ENCODE data around the gene HAGHL. TPM values are rescaled to one million over a fixed set of nuclear protein-coding genes. Genes with fewer than 3 reads are reported as not detected.
A peak's percentile ranks its signal among the peaks of the same experiment; 100 is the strongest.

HAGHL gene, protein sequence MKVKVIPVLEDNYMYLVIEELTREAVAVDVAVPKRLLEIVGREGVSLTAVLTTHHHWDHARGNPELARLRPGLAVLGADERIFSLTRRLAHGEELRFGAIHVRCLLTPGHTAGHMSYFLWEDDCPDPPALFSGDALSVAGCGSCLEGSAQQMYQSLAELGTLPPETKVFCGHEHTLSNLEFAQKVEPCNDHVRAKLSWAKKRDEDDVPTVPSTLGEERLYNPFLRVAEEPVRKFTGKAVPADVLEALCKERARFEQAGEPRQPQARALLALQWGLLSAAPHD
- polyA plus RNA-seq (2013, experiment 1 of 2; ENCODE audit: insufficient read length), result 11.4 TPM
- 10.8 TPM for polyA plus RNA-seq (2013, experiment 2 of 2; ENCODE audit: insufficient read length)

DNA sequence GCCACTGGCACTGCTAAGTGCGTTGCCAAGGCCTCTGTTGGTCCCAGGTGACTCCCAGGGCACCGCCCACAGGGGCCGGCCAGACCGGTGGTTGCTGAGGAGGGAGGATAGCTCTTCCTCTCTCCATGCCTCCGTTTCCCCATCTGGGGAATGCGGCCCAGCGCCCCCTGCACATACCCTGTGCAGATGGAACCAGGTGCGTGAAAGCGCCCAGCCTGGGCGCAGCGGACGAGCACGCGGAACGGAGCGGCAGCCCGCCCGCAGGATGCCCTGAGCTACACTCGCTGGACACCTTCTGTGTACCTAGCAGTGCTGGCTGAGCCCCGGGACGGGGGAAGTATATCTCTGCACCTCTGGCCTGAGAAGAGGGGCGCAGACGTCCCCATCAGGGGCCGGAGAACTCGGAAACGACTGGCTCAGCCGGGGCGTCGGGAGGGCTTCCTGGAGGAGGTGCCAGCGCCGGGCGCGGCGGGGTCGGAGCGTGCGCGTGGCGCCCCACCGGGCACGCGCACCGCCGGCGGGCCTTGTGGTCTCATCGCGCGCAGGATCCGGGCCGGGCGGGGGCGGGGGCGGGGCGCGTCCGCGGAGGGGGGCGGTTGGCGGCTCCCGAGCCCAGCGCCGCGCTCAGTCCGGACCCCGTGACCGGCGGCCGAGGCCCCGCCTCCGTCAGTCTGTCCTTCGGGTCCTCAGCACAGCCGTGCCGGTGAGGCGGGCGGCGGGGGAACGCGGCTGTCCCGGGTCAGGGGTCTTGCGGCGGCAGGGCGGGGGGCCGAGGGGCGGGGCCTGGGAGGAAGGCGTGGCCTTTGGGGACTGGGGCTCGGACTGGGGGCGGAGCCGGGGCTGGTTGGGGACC, at the start of gene HAGHL, which contains the start of gene CCDC78:
TSS of gene HAGHL (plus strand) at position 669 of the 853 bp plus-strand sequence. CDS start 404 bp downstream, outside the sequence.
TSS of gene CCDC78 (minus strand) at position 6 of the 853 bp plus-strand sequence. CDS start 76 bp downstream, outside the sequence.
- peak; percentile 41 for DNase-seq

DNA sequence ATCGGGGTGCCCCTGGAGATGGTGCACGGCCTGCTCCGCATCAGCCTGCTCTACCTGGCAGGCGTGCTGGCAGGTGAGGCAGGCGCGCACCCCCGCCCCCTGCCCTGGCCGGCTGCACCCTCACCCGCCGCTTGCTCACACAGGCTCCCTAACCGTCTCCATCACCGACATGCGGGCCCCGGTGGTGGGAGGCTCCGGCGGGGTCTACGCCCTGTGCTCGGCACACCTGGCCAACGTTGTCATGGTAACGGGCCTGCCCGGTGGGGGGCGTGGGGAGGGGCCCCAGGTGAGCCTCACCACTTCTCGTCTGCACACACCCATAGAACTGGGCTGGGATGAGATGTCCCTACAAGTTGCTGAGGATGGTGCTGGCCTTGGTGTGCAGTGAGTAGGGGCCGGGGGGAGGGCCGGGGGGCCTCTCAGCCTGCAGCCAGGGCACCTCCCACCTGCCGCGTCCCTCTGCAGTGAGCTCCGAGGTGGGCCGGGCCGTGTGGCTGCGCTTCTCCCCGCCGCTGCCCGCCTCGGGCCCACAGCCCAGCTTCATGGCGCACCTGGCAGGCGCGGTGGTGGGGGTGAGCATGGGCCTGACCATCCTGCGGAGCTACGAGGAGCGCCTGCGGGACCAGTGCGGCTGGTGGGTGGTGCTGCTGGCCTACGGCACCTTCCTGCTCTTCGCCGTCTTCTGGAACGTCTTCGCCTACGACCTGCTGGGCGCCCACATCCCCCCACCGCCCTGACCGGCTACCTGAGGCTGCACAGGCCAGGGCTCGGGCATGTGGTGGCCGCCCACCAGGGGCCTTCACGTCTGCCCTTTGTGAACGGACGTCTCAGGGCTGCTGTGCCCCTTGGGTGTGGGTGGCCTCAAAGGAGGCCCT, 49.4 kb upstream of the HAGHL start:
- DNase-seq, result no peak

DNA sequence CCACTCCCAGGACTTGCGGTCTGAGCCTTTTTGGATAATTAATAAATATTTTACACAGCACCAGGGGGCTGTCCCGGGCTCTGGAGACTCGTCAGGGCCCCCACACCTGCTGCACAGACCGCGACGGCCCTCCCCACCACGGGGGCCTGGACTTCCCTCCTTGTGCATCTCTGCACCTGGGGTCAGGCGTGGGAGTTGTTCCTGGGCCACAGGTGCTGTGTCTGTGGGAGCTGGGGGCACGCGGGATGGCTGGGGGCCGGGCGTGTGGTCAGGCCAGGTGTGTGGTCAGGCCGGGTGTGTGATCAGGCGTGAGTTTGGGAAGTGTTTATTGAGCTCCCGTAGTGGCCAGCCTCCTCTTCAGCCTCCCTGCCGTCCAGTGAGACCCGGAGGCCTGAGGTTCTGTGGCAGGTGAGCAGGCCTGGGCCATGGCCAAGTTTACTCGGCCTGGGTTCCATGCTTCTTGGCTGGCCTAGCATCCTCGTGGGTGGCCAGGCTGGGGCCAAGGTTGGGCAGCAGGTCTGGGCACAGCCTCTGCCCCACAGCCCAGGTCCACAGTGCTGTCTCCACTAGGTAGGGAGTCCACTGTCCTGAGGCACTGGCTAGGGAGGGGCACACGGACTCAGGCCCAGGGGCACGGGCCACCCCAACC, 48.6 kb upstream of the HAGHL start:
- no peak for DNase-seq

DNA sequence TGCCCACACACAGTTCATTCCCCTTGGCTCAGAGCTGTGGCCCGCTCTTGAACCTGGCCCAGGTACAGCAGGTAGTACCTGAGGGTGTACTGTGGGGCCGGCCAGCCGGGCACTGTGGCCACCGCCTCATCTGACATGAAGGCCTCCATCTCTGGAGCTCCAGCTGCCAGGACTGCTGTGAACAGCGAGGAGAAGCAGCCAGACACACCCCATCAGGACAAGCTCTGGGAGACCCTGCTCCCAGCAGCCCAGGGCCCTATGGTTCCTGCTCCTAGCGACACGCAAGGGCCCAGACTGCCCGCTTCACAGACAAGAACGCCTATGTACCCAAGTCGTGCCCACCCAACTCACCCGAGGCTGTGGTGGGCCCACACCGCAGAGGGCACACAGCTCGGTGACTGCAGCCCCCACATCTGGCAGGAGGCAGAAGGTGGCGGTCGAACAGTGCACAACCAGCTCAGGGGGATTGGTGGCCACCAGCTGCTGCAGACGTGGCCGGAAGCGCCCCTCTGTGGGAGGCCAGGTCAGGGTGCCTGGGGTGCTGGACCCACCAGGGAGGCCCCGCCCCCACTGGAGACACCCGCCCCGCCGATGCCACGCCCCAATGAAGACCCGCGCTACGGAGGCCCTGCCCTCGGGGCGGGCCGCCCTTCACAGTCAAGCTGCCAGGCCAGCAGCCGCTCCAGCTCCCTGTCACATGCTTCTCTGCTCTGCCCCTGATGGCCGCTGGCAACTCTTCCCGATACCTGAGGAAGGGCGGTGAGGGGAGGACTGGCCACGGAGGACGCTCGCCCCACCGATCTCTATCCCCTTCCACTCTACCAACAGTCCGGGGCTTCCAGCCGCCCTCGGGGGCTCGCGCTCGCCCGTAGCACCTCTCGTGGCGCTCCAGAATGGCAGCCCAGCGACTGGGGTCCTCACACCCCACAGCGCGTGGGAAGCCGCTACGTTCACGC, 47.8 kb upstream of the HAGHL start:
- DNase-seq, result peak; percentile 55

DNA sequence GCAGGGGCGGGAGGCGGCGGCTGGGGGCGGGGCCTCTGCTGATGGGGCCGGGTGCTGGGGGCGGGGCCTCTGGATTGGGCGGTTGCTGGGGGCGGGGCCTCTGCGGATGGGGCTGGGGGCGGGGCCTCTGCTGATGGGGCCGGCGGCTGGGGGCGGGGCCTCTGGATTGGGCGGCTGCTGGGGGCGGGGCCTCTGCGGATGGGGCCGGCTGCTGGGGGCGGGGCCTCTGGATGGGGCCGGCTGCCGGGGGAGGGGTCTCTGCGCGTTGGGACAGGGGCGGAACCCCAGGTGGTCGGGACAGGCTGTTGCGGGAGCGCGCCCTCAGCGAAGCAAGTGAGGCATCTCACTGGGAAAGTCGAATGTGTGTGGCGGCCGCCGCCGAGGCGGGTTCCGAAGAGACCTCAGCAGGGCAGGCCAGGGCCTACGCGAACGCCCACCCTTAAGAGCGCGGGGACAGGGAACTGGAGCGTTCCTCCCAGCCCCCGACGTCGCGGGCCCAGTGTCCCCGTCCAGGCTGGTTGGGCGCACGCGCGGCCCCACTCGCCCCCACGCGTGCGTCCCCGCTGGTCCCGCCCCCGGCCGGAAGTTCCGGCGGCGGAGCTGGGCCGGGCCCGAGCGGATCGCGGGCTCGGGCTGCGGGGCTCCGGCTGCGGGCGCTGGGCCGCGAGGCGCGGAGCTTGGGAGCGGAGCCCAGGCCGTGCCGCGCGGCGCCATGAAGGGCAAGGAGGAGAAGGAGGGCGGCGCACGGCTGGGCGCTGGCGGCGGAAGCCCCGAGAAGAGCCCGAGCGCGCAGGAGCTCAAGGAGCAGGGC, 46.9 kb upstream of the HAGHL start, which contains the start of gene STUB1:
TSS of gene STUB1 (plus strand) at position 597 of the 811 bp plus-strand sequence. CDS start at position 713, 116 bp downstream.
- DNase-seq, result peak; percentile 85

DNA sequence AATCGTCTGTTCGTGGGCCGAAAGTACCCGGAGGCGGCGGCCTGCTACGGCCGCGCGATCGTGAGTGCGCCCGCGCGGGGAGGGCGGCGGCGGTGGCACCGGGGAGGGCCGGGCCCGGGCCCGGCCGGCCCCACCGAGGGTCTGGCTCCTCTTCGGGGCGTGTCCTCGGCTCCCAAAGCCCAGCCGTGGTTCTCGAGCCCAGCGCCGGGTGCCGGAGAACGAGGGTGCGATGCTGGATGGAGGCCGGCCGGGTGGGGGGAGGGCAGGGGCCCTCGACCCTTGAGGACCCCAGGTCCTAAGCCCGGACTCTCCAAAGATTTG, 46.3 kb upstream of the HAGHL start:
- no peak for DNase-seq

DNA sequence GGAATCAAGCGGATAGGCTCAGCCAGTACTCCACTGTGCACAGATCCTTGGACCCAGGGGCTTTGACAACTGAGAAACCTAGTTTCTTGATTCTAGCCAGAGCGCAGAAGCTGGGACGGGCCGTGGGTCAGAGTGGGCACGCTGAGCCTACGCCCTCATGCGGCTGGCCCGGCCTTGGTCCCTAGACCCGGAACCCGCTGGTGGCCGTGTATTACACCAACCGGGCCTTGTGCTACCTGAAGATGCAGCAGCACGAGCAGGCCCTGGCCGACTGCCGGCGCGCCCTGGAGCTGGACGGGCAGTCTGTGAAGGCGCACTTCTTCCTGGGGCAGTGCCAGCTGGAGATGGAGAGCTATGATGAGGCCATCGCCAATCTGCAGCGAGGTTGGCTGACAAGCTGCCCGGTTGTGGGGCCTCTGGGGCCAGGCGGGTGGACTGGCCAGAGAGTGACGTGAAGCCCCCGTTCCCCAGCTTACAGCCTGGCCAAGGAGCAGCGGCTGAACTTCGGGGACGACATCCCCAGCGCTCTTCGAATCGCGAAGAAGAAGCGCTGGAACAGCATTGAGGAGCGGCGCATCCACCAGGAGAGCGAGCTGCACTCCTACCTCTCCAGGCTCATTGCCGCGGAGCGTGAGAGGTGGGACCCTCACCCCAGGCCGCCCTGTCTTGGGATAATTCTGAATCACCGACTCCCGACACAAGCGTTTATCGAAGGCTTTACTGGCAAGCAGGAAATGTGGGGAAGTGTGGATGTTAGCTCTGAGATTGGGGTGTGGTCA, 45.8 kb upstream of the HAGHL start:
- peak; percentile 26 for DNase-seq

DNA sequence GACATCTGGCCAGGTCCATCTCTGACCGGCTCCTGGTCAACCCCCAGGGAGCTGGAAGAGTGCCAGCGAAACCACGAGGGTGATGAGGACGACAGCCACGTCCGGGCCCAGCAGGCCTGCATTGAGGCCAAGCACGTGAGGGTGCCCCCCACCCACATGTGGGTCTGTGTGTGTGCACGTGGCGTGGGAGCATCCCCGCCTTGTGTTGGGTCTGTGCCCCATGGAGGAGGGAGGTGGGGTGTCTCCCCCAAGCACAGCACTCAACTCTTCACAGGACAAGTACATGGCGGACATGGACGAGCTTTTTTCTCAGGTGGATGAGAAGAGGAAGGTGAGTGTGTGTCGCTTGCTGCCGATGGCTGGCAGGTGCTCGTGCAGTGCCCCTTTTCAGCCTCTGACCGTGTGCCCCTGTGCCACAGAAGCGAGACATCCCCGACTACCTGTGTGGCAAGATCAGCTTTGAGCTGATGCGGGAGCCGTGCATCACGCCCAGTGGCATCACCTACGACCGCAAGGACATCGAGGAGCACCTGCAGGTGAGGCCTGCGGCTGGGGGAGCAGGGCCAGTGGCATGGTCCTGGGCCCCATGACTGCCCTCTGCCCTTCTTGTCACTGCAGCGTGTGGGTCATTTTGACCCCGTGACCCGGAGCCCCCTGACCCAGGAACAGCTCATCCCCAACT, 45.0 kb upstream of the HAGHL start:
- DNase-seq, result no peak

DNA sequence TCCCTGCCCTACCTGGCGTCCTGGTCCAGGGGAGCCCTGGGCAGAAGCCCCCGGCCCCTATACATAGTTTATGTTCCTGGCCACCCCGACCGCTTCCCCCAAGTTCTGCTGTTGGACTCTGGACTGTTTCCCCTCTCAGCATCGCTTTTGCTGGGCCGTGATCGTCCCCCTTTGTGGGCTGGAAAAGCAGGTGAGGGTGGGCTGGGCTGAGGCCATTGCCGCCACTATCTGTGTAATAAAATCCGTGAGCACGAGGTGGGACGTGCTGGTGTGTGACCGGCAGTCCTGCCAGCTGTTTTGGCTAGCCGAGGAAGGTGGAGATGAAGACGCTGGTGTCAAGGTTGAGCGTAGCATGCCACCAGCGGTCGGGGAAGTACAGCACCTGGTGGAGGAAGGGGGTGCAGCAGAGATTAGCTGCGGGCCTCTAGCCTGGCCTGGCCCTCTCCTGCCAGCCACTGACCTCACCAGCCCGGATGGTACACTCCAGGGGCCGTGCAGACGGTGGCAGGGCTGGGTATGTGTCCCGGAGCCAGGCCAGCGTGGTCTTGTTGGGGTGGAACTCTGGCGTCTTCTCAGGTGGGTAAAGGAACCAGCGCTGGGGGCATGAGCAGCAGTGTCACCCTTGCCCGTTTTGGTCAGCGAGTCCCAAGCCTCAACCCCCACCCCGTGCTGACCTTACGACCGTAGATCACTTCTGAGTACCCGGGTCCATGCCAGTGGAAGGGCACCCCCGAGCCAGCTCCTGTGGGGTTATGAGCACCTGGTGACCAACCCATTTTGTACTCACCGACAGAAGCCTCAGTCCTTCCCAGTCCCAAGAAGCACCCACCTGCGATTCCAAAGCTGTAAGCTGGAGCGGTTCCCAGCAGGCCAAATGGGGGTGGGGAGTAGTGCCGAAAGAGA, 44.2 kb upstream of the HAGHL start:
- no peak for DNase-seq

DNA sequence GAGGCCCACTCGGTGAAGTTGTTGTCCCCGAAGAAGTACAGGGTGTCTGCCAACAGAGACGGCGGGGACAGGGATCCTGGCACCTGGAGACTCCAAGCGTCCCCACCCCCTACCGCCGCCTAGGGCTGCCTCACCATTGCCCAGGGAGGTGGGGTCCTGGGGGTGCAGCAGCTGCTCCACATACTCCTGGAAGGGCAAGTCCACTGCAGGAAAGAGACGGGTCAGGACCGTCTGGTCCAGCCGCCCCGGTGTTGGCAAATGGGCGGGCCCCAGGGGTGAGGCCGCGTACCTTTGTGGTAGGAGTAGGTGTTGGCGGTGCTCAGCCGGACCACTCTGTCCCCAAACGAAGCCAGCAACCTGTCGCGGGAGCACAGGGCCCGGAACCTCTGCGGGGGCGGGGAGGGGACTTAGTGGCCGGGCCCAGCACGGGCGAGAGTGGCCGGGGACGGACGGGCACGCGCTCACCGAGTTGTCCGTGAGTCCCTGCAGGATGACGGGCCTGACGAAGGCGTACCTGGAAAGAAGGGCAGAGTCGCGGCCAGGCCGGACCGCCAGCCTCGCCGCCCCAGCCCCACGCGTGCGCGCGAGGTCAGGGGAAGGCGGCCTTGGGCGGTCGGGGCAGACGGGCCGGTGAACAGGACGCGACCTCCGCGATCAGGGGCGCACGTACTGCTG, 43.4 kb upstream of the HAGHL start:
- DNase-seq, result no peak

DNA sequence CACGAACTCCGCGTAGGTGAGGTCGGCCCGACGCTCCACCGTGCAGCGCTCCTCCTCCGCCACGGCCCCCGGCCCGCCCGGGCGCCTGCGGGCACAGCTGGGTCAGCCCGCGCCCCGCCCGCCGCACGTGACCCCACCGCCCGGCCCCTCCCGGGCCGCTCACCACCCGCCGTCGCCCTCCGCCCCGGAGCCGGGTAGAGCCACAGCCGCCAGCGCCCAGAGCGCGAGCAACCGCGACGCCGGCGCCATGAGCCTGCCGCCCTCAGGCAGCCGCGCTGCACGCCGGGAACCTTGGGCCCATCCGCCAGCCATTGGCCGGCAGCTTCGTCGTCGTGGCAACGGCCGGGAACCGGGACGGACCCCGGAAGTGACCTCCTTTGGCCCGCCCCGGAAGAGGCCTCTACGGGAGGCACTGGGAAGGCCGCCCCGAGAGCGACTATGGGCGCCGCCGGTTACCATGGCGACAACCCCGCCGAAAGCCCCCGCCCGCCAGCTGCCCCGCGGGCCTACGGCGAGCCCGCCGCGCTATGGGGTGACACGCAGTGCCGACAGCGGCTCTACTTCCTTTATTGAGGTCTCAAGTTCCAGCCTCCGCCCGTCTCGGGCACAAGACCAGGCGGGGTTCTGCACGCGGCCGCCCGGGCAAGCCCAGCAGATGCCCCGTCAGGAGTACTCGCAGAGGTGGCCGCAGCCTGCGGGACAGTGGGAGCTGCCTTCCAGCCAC, 42.7 kb upstream of the HAGHL start, which contains the start of gene JMJD8:
TSS of gene JMJD8 (minus strand) at position 264 of the 724 bp plus-strand sequence. CDS start at position 249, 15 bp downstream.
- DNase-seq, result peak; percentile 95

DNA sequence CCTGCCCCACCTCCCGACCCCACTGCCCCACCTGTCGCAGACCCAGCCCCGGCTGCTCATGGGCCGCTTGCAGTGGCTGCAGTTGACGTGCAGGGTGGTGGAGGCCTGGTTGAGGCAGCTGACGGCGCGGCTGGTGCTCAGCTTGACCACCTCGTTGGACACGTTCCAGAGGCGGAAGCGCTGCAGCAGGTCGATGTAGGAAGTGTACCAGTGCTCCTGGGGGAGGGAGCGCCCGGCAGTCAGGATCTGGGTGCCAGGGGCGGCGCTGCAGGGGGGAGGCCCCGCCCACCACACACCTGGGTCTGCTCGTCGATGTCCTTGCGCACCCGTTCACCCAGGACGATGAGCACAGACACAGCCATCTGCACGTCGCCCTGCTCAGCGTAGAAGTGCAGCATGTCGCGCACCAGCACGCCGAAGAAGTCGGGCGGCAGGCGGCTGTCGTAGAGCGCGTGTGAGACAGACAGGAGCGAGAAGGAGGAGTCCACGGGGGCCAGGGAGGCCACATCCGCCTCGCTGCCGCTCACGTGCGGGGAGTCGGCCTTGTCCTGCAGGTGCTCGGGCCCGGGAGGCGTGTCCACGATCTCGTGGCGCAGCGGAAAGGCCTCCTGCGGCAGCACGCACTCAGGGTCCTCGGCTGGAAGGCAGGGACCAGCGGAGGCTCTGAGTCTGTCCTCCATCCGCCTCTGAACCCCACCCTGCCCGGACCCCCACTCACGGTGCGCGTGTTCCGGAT, 41.8 kb upstream of the HAGHL start:
- no peak for DNase-seq

DNA sequence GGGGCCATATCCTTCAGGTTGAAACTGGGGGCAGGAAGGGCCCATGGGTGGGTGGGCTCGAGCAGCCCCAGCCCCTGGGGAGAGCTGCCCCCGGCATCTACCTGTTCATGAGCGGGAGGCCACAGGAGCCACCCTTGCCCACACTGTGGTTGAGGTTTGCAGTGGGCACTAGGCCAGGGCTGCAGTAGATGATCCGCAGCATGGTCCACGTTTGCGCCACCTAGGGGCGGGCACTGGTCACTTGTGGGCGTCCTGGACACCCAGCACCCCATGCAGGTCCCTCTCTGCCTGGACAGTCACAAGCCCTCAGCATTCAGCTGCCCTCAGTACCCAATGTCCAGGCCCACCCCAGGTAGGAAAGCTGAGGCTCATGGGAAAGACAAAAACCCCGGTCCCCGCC, 40.9 kb upstream of the HAGHL start:
- peak; percentile 20 for DNase-seq

DNA sequence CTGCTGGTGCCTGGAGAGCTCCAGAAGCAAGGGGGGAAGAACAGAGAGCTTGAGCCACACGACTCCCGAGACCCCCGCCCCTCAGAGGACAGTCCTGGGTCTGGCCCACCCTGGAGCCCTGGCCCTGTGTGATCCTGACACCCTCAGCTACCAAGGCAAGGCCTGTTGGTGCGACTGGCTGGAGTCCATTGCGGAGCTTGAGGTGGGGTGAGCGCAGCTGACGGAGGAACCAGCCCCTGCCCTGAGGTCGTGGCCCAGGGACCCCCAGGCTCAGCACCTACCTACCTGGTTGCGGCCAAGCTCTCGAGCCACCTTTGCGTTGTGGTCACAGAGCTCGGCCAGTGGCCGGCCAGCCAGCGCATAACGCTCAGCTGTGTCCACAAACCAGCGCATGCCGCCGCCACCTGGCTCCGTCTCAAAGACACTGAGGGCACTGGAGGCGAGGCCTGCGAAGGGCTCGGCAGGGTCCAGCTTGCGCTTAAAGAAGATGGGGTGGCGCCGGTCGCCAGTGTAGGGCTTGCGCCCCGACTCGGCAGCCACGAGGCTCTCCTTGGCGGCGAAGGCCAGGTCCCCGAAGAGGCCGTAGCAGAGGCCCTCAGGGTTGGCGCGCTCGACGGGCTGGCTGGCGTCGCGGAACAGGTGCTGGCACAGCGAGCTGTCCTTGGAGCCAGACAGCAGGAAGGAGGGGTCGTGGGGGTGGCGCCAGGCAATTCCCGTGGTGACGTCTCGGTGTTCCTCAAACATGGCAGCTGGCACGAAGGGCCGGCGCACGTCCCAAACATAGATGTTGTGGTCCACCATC, 40.2 kb upstream of the HAGHL start:
- DNase-seq, result no peak

All from fibroblast of skin of abdomen (primary cell).